ENCODE data around the gene CCNY.

CCNY gene

GRCh38 chr10:35523670-35524225 lies 187.4 kb downstream of the CCNY start:
- H3K9me3 ChIP-seq (ENCODE audit: control insufficient read depth, low read length), result no peaks in the 10 kb centered on the region
- no peaks in the 10 kb centered on the region for H3K4me1 ChIP-seq
- no peak for TF ChIP-seq CTCF (IDR thresholded peaks at IDR 0.05)
- no peaks in the 10 kb centered on the region for H3K79me2 ChIP-seq
- no peak overlapping the region for H2AFZ ChIP-seq
- no peaks in the 10 kb centered on the region for H3K36me3 ChIP-seq (ENCODE audit: control insufficient read depth, insufficient read depth, low read length)
- no peaks in the 10 kb centered on the region for H3K27me3 ChIP-seq (ENCODE audit: control insufficient read depth, insufficient read depth, low read length)
- no peak overlapping the region for H3K27ac ChIP-seq
- no peak overlapping the region for H3K4me2 ChIP-seq (ENCODE audit: low read length)
- no peak overlapping the region for H3K4me3 ChIP-seq (ENCODE audit: low read depth, low read length)
- no peak overlapping the region for H3K9ac ChIP-seq

- no peaks in the 10 kb centered on the region for H3K27me3 ChIP-seq (ENCODE audit: control insufficient read depth, insufficient read depth, low read length)
- H3K27ac ChIP-seq, result no peak overlapping the region
- H3K79me2 ChIP-seq, result no peaks in the 10 kb centered on the region
- H3K4me2 ChIP-seq (ENCODE audit: low read length), result no peak overlapping the region
- H3K36me3 ChIP-seq (ENCODE audit: control insufficient read depth, insufficient read depth, low read length), result no peaks in the 10 kb centered on the region
- no peak overlapping the region for H3K4me3 ChIP-seq (ENCODE audit: low read depth, low read length)
- no peaks in the 10 kb centered on the region for H3K4me1 ChIP-seq
- no peak for TF ChIP-seq CTCF (IDR thresholded peaks at IDR 0.05)
- no peak overlapping the region for H3K9ac ChIP-seq
- H2AFZ ChIP-seq, result no peak overlapping the region
- no peaks in the 10 kb centered on the region for H3K9me3 ChIP-seq (ENCODE audit: control insufficient read depth, low read length)
Measured at GRCh38 chr10:35526746-35527145, 190.4 kb downstream of the CCNY start.

GRCh38 chr10:35532141-35532540 lies 195.8 kb downstream of the CCNY start:
- no peaks in the 10 kb centered on the region for H3K36me3 ChIP-seq (ENCODE audit: control insufficient read depth, insufficient read depth, low read length)
- peaks cover 2% of the 10 kb centered on the region for H3K79me2 ChIP-seq
- no peaks in the 10 kb centered on the region for H3K27me3 ChIP-seq (ENCODE audit: control insufficient read depth, insufficient read depth, low read length)
- no peaks in the 10 kb centered on the region for H3K4me1 ChIP-seq
- TF ChIP-seq CTCF (IDR thresholded peaks at IDR 0.05), result no peak
- no peak overlapping the region for H3K4me3 ChIP-seq (ENCODE audit: low read depth, low read length)
- no peak overlapping the region for H3K27ac ChIP-seq
- H3K4me2 ChIP-seq (ENCODE audit: low read length), result no peak overlapping the region
- H2AFZ ChIP-seq, result no peak overlapping the region
- no peak overlapping the region for H3K9ac ChIP-seq
- no peaks in the 10 kb centered on the region for H3K9me3 ChIP-seq (ENCODE audit: control insufficient read depth, low read length)

- Histone ChIP-seq H2AFZ (no peak overlapping the region), H3K27ac (no peak overlapping the region), H3K9ac (no peak overlapping the region), H3K27me3 (ENCODE audit: control insufficient read depth, insufficient read depth, low read length) (no peaks in the 10 kb centered on the region), H3K9me3 (ENCODE audit: control insufficient read depth, low read length) (no peaks in the 10 kb centered on the region), H3K4me2 (ENCODE audit: low read length) (no peak overlapping the region), H3K4me1 (no peaks in the 10 kb centered on the region), H3K36me3 (ENCODE audit: control insufficient read depth, insufficient read depth, low read length) (no peaks in the 10 kb centered on the region), H3K79me2 (peaks cover 2% of the 10 kb centered on the region), H3K4me3 (ENCODE audit: low read depth, low read length) (no peak overlapping the region)
- no peak for TF ChIP-seq CTCF (IDR thresholded peaks at IDR 0.05)
Measured at GRCh38 chr10:35533565-35533964, 197.3 kb downstream of the CCNY start.

- no peak overlapping the region for H3K9ac ChIP-seq
- no peak overlapping the region for H3K4me3 ChIP-seq (ENCODE audit: low read depth, low read length)
- no peaks in the 10 kb centered on the region for H3K4me1 ChIP-seq
- no peaks in the 10 kb centered on the region for H3K9me3 ChIP-seq (ENCODE audit: control insufficient read depth, low read length)
- H3K4me2 ChIP-seq (ENCODE audit: low read length), result no peak overlapping the region
- no peak for TF ChIP-seq CTCF (IDR thresholded peaks at IDR 0.05)
- peaks cover 2% of the 10 kb centered on the region for H3K79me2 ChIP-seq
- H3K27me3 ChIP-seq (ENCODE audit: control insufficient read depth, insufficient read depth, low read length), result no peaks in the 10 kb centered on the region
- H3K27ac ChIP-seq, result no peak overlapping the region
- H3K36me3 ChIP-seq (ENCODE audit: control insufficient read depth, insufficient read depth, low read length), result no peaks in the 10 kb centered on the region
- H2AFZ ChIP-seq, result no peak overlapping the region
Measured at GRCh38 chr10:35535136-35535535, 198.8 kb downstream of the CCNY start.
